GM19468 (cell line): ENCODE results near the gene ACY1.
"Not testable (repeated sequence)": the region's sequence is repeated elsewhere in the genome, so short reads cannot be mapped to it uniquely, and the experiment has no call there.

Experiments
- ATAC-seq: cut with Tn5 transposase; IDR thresholded peaks from one replicate; pipeline ENCODE4 v1.9.1; 2021; ENCODE audit warnings: mild to moderate bottlenecking, moderate library complexity, moderate number of reproducible peaks; ENCODE audit not compliant: unreplicated experiment; ENCODE audit errors: extremely low read depth

ACY1 gene

DNA sequence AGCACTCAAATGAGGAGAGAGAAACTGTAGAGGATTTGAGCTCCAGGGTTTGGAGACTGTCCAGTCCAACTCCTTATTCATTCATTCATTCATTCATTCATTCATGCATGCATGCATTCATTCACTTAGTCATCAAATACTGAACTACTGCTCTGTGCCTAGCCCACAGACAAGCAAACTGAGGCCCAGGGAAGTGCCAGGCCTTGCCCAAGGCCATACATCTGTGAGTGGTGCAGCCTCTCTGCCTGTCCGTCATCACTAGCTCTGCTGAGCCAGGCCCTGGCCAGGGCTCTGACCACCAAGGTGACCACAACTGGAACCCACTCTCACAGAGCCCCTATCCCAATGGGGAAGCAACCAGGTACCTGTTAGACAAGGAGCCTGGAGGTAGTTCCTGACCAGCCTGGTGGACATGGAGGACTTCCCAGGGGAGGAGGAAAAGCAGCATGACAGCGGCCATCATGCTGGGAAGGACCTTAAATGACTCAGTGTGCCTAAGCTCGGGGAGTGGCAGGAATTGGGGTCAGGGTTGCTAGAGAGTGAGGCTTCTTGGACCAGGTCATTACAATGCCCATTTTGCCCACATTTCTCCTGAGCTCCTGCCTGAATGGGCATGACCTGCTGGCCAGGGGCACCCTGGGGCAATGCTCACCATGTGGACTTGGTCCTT lies 39.9 kb downstream of the ACY1 start:
- ATAC-seq = no peak

DNA sequence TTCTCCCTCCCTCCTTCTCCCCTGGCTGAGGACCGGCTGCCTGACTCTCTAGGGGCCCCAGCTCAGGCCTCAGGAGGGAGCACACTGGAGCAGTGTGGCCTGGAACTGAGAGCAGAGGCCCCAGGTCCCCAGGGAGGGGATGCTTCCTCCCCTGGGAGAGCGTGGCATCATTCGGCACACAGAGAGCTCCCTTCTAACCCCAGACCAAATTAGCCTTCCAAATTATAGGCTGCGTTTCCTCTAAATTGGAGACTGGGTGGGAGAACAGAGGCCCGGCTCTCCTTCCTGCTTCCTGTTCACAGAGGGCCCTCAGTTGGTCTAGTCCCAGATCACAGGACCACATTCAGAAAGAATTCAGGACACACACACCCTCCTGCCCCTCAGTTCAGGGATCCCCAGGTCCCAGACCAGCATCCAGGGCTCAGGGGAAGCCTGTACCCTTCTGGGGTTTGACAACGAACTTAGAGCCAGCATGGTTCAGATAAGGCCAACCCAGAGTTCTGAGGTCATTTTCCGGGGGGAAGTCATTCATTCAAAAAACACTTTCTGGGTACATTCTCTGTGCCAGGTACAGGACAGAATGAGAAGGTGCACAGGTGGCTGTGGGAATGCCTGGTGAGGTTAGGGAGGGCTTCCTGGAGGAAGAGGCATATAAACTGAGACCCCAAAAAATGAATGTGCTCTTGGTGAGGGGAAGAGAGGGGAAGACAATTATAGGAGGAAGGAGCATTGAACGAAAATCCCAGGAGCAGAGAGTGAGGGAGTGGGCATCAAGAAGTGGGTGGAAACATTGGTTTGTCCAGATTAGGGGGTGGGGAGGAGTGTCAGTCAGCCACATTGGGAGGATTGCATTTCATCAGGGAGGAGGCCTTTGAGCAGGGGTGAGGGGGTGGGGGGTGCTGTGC lies 40.8 kb downstream of the ACY1 start:
- ATAC-seq = no peak

DNA sequence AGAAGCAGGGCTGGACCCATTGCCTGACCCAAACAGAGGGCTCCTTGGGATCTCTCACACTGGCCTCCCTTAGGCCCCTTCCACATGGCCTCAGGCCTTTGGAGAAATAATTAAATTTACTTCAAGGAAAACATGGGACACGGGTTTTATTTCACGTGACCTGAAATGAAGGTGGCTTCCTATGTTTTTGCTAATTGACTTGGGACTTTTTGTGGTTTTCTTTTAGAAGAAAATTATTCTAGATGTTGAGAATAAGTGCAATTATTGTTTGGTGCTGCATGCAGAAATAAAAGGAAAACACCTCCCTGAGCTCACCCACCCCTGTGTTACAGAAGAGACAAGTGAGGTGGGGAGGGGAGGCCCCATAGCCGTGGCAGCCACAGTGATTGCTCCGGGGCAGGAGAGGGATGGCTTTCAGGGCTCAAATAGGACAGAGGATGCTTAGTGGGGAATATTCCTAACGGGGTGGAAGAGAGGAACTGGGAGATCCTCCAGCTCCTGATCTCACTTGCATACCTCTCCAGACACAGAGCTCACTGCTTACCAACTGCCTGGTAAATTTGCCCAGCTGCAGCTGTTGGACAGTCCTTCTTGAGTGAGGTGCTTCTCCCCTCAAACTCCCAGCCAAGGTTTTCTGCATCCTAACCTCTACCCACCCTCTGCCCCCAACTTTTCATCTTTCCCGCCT lies 41.6 kb downstream of the ACY1 start:
- no peak for ATAC-seq

DNA sequence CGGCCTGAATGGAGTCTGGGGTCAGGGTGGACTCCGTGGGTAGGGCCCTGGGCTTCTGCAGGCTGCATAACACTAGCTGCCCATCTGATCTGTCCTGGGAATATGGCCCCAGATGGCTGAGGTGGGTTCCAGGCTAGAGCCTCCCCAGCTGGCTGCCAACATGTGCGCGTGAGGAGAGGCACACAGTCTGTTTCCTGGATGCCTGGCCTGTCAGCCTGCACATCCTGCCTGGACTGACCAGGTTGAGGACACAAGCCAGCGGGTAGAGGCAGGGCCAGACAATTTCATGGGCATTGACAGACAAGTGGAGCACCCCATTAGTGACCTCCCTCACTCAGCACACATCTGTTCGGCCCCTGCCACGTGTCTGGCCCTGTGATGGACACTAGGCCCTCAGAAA lies 42.1 kb downstream of the ACY1 start:
- no peak for ATAC-seq

DNA sequence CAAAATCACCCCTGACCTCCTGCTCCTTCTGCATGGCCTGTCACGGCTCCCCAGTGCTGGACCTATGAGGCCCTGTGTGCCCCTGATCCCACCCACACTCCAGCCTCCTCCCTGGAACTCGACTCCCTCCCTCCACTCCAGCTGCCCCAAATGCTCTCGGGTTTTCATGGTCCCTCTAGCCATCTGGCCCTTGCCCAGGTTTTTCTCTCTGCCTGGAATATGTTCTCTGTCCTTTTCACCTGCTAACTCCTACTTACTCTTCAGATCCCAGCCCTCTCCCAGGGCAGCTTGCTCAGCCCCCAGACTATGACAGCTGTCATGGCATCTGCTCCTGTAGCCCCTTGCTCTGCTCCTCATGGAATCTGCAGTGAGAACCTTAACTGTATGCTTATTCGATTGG lies 42.7 kb downstream of the ACY1 start:
- ATAC-seq = no peak

DNA sequence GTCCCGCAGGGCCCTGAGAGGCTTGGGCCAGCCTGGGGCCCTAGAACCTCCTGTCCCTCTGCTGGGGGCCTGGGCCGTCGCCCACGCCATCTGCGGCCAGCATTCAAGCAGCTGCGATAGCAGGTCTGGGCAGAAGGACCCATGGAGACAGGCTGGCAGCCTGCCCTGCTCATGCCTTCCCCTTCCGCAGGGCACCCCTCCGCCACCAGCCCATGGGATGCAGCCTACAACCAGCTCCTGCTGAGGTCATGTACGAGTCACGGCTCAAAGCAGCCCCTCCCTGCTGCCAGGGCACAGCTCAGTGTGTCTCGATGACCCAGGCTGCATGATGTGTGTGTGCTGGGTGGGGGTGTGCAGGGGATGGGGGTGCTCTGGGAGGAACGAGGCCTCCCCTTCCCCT lies 45.2 kb downstream of the ACY1 start:
- no peak for ATAC-seq

DNA sequence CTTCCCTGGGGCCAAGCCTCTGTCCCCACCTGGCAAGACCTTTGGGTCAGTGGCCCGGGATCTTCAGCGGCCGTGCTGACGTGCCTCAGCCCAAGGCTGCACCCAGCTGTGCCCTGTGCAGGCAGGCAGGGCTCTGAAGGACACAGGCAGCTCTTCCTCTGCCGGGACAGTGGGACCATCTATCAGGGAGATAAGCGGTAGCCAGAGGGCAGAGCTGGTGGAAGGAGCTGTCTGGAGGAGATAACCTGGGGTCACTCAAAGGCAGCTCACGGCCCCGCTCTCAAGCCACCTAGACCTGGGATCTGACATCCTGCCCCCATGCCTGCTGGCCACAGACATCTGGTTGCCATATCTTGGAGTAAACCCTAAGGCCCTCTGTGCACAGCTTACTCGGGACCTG lies 45.7 kb downstream of the ACY1 start:
- ATAC-seq = no peak

DNA sequence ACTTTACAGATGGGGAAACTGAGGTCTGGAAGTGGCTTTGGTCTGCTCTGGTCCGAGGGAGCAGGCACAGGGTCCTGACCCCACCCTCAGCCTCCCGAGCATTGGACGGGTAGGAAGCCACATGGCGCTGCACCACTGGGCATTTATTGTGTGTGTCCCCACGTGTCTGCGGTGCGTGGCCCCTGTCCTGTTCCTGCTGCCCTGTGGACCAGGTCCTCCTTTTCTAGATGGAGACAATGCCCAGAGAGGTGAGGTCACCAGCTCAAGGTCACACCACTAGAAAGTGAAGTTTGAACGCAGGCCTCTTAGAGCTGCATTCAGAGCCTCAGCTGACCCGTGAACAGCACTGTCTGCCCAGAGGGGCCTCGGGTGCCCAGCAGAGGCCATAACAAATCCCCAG lies 46.2 kb downstream of the ACY1 start:
- ATAC-seq = no peak

DNA sequence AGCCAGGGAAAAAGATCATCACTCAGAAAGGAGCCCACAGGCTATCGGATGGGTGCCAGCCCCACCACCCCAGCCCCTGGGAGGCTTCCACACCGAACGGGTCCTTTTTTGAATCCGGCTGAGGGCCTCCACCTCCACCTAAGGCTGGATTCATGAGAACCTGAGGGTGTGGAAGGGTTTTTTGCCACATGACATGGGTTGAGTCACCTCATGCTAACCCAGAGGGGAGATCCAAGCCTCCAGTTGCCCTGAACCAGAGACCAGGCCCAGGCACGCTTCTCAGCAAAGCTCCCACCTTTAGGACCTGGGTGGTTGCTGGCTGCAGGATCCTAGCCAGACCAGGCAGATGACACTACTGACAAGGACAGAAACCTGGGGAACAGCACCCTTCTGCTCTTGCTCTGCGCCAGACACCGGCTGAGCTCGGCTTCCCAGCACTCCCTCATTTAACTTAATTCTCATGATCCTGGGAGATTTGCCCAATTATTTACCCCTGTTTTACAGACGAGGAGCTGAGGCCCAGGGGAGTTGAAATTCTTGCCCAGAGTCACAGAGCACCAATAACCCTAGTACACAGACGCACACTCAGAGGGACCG lies 47.5 kb downstream of the ACY1 start:
- ATAC-seq = no peak

DNA sequence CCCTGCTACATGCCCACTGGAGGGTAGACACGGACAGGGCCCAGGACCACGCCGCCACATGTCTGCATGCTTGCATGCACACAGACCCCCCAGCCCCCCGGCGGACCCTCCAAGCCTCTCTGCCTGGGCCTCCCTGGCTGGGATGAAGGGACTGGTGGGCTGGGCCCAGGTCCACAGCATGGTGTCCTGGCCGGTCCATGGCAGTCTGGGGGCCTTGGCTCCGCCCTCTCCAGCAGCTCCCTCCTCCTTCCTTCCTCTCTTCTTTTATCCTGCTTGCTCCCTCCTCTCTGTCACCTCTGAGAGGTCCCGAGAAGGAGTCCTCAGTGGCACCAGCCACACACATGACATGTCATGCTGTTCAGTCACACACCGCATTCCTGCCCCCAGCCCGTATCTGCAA lies 48.6 kb downstream of the ACY1 start:
- no peak for ATAC-seq

DNA sequence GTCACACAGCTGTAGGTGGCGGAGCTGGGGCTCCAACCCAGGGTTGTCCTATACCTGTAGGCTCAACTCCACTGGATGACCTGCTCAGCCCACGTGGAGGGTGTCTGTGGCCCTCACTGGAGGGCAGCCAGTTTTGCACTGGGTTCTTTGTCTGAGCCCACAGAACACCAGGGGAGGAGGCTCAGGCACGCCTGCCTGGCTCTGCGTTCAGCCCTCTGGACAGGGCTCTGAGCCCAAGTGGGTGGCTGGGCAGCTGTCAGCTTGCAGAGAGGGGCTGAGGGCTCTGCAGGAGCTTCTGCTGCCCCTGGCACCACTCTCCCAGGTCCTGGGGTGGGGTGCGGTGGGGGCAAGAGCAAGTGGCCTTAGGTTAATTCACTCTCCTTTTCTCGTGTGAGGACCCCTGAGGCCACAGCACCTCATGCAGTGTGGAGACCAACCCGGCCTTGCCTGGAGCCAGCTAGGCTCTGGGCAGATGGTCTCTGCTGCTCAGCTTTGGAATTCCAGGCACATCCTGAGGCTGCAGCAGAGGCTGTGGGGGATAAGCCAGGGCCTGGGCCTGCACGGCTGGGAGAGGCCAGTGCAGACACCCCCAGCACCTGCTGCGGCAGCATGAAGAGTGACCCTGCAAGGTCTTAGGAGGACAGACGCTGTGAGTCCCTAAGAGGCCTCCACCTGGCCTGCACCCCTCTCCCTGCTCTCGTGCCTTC lies 49.5 kb downstream of the ACY1 start:
- ATAC-seq = no peak

DNA sequence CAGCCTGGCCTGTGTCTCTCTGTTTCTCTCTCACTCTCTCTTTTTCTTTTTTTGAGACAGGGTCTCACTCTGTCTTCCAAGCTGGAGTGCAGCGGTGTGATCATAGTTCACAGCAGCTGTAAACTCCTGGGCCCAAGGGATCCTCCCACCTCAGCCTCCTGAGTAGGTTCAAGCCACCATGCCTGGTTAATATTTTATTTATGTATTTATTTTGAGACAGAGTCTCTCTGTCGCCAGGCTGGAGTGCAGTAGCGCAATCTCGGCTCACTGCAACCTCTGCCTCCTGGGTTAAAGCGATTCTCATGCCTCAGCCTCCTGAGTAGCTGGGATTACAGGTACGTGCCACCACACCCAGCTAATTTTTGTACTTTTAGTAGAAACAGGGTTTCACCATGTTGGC lies 50.4 kb downstream of the ACY1 start:
- ATAC-seq = not testable (repeated sequence)

DNA sequence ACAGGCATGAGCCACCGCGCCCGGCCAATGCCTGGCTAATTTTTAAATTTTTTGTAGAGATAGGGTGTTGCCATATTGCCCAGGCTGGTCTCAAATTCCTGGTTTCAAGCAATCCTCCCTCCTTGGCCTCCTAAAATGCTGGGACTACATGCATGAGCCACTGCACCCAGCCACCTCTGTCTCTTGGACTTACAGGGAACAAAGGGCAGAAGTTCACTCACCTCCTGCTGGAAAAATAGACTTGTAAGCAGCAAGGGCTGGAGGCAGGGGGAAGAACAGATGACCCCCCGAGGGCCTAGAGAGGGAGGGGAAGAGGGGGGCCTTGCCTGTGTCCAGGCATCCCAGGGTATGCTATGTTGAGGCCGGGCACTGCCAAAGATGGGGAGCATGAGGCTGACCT lies 50.9 kb downstream of the ACY1 start:
- ATAC-seq = no peak

DNA sequence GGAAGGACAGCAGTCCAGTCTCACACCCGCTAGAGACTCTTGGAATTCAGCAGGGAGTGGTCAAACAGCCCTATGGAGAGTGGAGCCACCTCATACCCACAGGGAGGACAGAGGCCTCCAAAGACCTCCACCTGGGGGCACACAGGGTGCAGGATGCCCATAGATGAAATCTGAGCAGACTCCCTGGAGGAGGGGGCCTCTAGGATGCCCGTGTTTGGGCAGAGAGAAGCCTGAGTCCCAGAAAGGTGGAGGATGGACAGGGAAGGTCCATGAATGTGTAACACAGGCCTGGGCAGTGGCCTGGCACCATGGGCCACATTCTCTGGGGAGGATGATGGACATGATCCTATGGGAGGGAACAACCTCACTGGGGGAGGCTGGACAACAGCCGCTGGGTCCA lies 51.3 kb downstream of the ACY1 start:
- ATAC-seq = no peak

DNA sequence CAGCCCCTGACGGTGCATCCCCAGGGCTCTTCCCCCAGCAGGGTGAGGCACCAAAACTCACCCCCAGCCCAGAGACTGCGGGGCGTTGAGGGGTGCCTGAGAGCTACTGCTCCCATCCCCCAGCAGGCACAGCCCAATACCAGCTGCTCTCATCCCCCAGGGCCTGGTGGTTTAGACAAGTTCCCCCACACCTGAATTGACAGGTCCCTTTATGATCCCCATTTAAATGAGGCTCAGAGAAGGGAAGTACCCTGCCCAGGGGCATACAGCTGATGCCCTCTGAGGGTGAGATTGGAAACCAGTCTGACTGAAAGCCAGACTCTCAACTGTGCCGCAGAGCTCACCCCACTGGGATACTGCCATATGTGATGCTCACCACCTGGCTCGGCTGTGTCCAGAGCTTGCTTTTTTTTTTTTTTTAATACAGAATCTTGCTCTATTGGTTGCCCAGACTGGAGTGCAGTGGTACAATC lies 52.9 kb downstream of the ACY1 start:
- ATAC-seq = no peak

DNA sequence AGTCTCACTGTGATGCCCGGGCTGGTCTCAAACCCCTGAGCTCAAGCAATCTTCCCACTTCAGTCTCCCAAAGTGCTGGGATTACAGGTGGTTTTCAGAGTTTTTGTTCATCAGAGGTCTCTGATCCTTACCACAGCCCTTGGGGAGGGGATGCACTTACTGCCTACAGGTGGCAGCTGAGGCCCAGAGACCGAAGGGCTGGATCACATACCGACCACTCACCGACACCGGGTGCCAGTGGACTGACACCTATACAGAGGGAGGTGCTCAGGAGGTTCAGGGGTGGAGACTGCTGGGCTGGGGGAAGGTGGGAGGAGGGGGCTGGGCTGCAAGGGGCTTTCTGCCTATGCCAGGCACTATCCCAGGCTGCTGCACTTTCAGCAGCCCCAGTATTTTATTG lies 53.5 kb downstream of the ACY1 start:
- no peak for ATAC-seq

DNA sequence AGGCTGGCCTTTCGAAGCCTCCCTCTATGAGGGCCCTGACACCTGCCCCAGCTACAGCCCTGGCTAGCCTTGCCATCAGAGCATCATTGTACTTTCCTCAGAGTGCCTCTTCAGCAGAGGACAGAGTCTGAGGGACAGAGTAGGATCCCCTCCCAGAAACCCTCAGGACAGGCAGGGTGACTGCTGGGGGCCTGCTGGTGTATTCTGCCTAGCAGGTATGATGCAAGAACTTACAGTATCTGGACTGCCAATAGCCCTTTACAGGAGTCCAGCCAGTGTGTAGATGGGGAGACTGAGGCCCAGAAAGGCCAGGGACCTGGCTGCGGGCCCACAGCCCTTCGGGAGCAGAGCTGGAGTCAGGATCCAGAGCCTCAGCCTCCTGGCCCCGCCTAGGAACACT lies 54.0 kb downstream of the ACY1 start:
- no peak for ATAC-seq

DNA sequence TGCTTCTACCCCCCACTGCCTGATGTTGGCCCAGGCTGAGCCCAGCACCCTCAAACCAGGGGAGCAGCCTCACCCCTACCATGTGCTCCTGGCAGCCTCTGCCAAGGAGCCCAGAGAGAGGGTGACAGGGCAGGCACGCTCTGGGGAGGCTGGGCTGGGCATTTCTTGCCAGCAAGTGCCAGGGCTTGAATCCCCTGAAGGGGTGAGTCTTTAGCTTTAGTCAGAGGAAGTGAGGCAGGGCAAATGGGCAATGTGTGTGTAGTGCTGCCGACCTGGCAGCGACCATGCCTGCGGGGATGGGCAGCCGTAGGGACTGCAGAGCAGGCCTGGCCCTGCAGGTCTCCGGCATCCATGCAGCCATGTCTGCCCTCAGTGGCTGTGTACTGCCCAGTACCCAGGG lies 54.9 kb downstream of the ACY1 start:
- ATAC-seq = no peak
